ENCODE measurements around the gene AK2.
"Not testable (repeated sequence)": the region's sequence is repeated elsewhere in the genome, so short reads cannot be mapped to it uniquely, and the experiment has no call there.

Gene AK2

DNA sequence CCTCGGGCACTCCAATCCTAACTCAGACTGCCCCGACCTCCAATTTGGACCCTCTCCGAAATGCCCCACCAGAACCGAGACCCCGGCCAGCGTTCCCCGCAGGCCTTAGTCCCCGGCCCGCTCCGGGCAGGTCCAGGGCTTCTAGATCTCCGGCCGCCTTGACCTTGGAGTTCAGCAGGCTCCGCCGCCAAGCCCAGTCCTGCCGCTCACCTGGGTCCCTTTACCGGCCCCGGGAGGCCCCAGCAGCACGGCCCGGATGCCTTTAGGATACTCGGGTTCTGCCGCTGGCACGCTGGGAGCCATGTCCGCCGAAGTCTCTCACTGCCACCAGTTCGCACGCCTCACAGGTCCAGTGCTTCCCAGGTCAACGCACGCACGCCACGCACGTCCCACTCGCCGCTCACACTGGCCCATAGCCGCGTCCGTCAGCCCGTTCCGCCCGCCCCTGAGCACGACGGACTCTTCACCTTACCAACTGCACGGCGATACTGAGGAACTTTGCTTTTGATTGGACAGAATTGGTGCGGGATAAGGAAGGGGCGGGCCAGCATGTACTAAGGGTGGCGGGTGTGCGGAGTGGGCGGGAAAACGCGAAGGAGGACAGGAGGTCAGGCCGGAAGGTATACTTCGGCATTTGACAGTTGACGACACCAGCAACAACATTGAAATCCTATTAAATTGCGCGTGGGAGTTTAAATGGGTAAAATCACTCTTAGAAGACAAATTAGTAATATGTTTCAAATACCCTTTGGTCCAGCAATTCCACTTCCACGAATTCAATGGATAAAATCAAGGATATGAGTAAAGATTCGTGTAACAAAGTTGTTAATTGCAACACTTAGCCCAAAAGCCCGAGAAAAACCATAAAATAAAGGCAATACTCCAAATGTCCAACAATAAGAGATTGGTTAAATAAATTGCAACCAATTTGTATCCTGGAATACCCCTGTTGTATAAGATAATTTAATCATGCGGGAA, at the start of gene AK2:
AK2 (minus strand) TSS at position 358 of the 978 bp plus-strand sequence; CDS start at position 303, 55 bp downstream.
- peak; percentile 94 for DNase-seq

DNA sequence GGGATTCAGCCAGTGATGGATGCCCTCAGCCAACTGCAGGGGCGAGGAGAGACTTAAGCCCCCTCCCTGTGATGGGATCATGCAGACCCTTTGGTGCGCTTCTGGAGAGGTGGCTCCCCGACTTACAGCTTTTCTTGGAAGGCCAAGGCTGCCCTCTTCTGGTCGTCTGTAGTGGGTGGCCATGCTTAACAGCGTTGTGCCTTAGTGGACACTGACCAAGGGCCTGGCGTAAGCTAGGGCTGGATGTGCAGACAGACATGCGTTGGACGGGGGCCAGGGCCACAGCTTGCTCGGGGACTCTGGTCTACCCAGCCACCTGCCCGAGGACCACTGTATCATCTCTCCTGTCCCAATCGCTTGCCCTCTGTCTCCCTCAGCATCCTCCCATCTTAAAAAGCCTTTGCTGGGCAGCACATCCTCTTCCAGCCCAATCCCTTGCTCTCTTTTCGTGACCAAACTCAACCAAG, 49.7 kb upstream of the AK2 start:
- DNase-seq: peak; percentile 50

DNA sequence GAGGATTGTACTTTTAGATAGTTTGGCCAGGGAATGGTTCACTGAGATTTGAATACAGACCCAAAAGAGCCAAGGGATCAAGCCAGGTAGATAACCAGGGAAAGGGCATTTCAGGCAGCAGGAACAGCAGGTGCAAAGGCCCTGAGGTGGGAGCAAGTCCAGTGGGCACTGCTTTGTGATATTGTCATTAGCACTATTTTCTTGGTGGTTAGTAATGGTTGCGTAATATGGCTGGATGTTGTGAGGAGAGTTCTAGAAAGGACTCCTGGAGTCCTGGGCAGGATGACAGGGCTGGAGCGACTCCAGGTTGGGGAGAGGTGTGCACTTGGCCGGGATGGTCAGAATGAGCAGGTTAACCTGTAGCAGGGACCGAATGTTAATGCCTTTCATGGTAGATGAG, 48.6 kb upstream of the AK2 start:
- no peak for DNase-seq

DNA sequence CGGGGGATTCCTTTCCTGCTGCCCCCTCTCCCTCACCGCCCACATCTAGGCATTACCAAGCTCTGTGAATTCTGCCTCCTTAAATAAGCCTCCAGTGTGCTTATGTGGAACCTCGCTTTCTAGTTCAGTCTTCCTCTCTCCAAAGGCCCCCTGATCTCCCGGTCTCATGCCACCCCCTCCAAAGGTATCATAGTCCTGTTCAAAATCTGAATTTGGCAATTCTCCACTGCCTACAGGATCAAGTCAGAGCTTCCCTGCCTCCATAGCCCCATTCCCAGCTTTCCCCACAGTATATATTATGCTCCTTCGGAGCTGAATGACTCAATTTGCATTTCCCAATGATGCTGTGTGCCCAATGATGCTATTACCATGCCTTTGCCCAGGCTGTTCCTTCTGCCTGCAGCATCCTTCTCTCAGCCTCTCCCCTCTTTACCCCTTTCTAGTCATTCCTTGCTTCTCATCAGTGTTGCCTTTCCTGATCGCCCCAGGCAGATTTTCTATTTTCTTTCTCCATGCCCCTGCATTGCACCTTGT, 46.0 kb upstream of the AK2 start:
- DNase-seq: no peak

DNA sequence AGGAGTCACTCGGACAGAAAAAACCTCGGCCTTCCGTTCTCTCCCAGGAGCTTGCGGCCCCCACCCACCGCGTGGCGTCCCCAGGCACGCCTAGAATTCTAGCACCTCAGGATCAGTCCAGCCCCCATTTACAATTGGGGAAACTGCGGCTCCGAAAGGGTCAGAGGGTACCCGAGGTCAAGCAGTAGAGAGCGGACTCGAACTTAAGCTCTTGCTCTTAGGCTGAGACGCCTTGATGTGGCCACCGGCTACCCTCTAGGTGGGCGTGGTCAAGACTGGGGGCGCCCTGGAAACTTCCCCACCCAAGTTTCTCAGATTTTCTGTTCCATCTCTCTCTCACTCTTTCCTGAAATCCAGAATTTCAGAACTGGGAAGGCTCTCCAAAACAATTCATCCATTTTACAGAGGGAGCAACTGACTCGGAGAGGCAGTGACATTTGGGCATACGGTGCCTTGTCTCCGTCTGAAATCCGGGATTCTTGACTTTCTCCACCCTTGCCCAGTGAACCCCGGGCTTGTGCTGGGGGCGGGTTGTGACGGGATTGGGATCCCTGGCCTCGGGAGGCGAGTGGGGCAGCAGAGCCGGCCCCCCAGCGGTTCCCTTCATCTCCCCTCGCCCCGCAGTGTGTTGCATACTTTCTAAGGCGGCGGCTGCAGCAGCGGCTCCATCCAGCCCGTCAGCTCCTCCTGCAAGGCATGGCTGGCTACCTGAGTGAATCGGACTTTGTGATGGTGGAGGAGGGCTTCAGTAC, 45.0 kb upstream of the AK2 start:
- peak; percentile 24 for DNase-seq

DNA sequence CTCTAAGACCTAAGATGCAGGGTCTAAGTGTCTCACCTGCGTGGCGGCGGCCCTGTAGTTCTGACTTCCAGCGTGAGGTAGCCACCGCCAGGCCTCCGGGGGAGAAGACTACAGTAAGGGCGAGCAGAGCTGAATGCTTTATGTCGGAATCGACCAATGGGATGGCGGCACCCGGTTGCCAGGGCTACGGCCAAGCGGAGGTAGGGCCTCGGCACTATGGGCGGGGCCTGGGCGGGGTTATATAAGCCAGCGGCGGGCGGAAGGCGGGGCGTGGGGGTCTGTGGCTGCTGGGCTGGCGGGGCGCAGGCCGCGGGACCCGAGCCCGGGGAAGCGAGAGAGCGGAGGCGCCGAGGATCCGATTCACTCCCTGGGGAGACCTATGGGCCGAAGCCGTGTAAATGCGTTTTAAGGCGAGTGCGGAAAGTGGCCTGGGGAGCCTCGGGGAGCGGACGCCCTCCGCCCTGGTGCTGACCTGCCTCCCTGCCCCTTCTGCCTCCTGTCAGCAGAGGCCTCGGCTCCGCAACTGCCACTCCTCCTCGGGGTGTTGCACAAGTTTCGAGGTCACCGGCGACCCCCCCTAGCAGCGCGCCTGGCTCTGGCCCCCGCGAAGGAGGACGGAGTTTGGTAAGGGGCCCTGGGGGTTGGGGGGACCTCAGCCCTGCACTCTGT, 44.3 kb upstream of the AK2 start, which contains the start of gene AZIN2:
AZIN2 (plus strand) TSS at position 269 of the 669 bp plus-strand sequence. CDS start 1,097 bp downstream, outside the sequence.
- DNase-seq: peak; percentile 97

DNA sequence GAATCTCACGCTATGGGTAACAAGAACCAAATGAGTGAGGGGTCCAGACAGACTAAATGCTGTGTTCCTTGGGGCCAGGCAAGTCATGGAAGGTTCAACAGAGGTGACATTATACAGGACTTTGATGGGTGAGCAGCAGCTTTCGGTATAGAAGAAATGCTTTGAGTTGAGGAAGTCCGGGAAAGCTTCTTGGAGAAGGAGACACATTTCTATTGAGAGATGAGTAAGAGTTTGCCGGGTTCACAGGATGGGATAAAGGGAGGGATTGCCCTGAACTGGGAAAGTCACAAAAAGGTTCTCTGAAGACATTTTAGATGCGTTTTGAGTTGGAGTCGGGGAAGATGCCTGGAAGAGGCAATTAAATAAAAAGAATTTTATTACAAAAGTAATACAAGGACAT, 43.7 kb upstream of the AK2 start:
- DNase-seq: no peak

DNA sequence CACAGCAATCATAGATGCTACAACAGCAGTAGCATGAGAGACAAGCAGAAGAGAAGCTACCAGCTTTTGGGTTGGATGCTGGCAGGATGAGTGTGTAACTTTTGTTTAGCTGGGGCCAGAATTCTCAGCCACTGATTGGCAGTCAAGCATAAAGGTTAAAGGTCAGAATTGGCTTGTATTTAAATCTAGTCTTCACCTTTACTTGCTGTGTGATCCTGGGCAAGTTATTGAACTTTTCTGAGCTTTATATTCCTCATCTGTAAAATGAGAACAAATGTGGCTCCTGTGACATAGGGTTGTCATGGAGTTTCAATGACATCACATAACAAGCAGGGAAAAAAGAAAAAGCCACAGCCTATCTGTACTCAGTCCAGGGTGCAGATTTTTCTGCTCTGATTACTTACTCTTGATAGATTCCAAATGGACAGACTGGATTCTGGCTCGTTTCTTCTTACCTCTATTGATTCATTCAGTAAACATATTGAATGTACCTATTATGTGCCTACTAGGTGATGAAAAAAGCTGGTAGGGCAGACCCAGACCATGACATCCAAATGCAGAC, 41.4 kb upstream of the AK2 start:
- DNase-seq: no peak

DNA sequence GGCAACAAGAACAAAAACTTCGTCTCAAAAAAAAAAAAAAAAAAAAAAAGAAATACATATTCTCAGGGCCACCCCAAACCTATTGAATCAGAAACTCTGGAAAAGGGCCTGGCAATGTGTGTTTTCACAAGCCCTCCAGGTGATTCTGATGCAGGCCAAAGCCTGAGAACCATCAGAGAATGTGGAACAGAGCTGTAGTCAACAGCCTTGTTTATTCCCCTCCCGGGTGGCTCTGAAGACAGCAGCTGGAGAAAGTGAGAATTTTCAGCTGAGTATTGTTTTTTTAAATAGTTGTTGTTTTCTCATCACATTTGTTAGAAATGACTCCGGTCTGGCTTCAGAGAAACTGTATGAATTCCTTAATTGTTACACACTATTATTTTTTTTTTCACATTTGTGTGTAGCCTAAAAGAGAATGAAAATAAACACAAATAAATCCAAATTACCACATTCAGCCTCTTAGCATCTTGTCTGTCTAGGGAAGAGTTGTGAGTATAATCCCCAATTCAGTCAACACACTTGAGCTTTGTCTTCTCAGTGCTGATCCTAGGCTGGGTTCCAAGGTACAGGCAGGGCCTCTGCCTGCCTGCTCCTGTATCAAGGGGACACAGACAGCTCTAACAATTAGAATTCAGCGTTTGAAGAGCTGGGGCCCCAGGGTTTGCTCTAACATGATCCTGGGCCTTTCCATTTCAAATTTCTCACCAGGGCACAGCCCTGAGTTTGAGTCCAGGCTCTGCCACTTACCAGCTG, 37.7 kb upstream of the AK2 start:
- DNase-seq: no peak

DNA sequence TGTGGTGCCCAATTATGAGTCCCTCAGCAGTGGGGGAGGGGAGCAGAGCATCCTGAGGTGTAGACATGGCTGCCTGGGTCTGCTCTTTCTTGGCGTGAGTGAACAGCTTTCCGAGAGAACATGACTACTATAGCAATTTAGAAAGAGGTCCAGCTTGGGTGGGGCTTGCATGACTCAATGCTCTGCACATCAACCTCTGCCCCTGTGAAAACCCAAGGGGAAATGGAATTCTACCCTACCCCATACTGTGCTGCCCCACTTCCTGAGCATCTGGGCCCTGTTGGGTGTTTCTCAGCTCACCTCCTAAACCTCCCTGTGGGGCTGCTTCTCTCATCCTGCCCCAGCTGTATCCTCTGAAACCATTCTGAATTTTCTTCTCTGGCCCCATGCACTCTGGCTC, 36.0 kb upstream of the AK2 start:
- DNase-seq: no peak

DNA sequence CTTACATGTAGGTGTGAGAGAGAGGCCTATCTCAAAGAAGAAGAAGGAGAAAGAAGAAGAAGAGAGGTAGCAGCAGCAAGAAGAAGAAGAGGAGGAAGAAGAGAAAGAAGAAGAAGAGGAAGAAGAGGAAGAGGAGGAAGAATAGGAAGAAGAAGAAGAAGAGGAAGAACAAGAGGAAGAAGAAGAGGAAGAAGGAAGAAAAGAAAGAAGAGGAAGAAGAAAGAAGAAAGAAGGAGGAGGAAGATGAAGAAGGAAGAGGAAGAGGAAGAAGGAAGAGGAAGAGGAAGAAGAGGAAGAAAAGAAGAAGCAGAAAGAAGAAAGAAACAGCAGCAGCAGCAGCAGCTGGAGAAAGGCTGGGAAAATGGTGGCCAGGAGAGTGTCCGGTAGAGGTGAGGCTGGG, 33.9 kb upstream of the AK2 start:
- DNase-seq: no peak

DNA sequence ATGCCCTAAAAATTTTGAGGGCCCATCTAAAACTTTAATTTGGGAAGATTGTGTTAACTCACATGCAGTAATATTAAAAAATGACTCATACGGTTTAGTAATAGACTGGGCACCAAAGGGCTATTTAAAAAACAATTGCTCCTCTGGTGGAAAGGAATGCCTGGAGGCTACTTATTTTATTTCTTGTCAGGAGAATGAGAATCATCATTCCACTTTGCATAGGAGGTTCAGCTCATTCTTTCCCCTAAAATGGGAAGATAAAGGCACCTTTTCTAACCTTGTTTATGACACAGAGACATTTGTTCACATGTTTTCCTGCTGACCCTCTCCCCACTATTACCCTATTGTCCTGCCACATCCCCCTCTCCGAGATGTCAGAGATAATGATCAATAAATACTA, 31.4 kb upstream of the AK2 start:
- DNase-seq: not testable (repeated sequence)

DNA sequence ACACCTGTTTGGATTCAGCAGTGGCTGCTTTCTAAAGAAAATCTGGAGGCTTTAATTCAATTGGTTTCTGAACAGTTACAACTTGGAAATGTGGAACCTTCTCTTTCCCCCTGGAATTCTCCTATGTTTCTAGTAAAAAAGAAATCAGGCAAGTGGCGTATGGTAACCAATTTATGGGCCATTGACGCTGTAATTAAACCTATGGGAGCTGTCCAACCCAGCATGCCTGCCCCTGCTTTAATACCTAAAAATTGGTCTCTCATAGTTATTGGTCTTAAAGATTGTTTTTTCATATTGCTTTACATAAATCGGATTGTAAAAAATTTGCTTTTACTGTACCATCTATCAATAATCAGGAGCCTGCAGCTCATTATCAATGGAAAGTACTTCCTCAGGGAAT, 29.8 kb upstream of the AK2 start:
- DNase-seq: not testable (repeated sequence)

DNA sequence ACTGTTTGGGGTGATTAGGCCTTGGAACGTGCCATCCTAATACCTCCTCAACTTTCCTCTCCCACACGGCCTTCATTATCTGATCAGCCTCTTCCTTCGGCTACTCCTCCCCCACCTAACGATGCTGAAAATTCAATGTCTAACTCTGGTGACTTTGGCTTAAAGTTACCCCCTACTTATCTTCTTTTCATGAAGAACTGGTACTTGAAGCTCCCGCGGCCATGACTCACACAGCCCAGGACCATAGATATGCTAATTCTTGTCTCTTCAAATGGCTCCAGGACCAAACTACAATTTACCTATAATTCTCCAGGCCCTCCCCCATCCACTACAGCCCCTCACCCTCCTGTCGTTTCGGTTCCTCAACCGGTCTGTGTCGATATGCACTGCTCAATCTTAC, 28.6 kb upstream of the AK2 start:
- DNase-seq: no peak

DNA sequence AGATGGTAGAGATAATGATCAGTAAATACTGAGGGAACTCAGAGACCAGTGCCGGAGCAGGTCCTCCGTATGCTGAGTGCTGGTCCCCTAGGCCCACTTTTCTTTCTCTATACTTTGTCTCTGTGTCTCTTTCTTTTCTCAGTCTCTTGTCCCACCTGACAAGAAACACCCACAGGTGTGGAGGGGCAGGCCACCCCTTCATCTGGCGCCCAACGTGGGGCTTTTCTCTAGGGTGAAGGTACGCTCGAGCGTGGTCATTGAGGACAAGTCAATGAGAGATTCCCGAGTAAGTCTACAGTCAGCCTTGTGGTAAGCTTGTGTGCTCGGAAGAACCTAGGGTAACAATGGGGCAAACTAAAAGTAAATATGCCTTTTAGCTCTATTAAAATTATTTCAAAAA, 27.6 kb upstream of the AK2 start:
- not testable (repeated sequence) for DNase-seq

DNA sequence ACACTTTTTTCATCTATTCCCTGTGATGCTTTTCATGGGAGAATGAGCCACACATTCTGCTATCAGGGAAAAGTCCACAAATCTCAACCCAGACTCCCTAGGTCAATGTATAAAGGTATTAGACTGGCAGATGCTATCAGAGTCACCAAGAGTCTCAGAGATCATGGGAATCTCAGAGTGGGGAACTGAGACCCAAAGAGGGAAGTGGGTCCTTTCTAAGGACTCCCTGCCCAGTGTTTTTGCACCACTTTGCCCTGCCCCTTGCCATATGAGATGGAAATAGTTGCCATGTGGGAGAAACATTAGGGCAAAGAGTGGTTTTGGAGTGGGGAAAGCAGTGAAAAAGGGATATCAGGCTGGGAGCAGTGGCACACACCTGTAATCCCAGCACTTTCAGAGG, 25.2 kb upstream of the AK2 start:
- DNase-seq: no peak

DNA sequence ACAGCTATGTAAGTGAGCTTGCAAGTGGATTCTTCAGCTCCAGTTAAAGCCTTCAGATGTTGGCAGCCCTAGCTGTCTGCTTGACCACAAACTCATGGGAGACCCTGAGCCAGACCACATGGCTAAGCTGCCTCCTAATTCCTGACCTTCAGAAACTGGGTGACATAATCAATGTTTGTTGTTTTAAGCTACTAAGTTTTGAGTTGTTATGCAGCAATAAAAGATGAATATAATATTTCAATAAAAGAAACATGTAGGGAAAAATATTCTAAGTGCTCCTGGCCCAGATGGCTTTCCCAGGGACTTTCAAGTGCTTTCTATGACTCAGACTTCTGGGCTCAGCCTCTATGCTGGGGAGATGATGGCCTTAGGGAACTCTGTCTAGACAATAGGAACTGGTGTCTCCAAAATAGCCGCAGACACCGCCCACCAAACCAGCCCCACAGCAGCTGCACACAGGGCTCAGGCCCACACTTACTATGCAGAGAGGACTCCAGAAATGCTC, 23.9 kb upstream of the AK2 start:
- no peak for DNase-seq

DNA sequence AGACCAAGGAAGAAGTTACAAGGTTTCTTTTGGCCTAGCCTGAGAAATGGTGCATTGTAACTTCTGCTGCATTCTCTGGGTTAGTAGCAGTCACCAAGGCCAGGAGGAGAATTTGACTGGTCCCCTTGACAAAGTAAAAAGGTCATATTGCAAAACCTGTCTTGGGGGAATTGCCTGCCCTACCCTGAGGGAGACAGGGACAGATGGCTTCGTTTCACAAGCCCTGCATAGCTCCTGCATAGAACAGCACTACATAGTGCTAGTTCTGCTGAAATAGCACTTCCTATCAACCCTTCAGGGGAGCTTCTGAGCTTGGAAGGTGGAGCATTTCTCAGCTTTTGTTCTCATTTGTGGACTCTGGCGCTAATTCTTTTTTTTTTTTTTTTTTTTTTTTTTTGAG, 20.4 kb upstream of the AK2 start:
- DNase-seq: no peak

DNA sequence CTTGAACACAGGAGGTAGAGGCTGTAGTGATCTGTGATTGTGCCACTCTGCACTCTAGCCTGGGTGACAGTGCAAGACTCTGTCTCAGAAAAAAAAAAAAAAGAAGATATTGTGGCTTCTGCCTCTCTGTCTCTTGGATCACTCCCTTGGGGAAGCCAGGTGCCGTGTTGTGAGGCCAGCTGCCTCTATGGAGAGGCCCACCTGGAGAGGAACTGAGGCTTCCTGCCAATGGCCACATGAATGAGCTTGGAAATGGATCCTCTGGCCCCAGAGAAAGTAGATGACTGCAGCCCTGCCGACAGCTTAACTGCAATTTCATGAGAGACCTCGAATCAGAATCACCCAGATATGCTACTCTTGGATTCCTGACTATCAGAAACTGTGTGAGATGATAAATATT, 19.7 kb upstream of the AK2 start:
- no peak for DNase-seq

DNA sequence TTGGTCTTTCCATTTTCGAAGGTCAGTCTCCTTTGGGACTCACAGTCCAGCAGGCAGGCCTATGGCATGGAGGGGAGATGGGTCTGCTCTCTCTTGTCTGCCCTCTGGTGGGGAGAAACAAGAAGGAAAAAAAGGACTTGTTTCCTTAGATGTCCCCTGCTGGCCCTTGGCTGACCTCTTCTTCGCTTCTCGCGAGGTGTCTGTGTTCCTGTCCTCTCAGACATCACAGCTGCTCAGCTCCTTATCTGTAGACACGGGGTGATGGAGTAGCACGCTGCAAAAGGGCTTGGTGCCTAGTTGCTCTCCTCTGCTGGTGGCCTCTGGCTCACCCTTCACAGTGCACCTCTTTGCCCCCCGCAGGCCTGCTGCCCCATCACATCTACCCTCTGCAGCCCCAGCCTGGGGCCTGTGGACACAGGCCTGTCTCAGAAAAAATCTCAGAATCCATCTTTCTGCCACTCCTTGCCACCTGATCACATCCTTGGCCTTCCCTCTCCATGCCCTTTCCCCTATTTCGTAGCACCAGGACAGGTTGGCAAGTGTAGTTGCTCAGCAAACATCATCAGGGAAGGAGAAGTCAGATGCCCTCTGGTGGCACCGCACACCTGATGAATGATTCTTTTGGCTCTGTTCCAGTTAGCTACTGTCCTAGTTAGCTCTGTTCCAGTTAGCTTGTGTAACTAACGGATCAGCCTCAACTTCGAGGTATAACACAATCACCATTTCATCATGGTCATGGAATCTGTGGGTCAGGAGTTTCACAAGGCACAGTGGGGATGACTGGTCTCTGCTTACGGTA, 18.7 kb upstream of the AK2 start:
- DNase-seq: peak; percentile 55

Data from CD4-positive, alpha-beta T cell treated with Interleukin-10 for 1 hour (primary cell).